ENCODE results near the gene PPM1L.

Gene PPM1L

DNA sequence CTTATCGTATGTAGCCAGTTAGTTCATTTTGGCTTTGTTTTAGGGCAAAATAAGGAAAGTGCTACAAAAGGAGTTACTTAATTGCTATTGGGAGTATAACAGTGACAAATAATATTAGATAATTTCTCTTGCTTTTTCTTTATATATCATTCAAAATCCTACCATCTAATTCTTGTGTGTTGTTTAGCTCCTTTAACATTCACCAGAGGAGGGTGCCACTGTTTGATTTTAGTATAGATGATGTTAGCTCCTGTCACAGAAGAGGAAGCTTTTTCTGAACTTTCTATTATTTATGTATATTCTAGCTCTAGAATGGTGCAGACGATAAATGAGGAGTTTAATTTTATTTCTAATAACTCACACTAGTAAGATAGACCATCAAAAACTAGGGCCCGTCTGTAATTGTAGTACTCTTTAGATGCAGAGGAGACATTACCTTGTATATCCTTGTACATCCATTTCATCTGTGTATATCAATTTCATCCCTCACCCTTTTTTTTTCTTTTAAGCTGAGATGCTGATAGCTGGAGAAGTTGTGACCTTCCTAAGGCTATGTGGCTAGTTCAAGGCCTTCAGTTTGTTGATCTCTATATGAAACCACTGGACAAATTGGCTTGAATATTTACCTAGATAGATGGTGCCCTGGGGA lies 3.0 kb downstream of the PPM1L start:
- no peak overlapping the region for H3K4me3 ChIP-seq

DNA sequence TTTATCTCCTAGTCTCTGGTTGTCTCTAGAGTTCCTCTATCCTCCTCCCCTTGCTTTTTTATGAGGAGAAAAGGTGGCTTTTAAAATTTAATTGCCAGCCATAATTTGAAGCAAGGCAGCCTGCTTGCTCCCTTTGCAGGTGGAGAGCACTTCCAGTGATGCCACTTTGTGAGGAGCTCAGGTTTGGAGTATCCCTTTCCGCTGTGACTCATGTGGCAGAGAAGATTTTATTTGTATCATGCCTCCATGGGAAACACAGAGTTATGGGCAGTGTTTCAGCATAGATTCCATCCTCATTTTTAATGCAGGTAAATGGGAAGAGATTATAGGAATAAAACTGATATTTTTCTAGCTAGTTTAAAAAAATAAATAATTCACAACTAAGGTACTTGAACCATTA lies 7.0 kb downstream of the PPM1L start:
- Histone ChIP-seq H3K4me3 (no peak overlapping the region), H3K27ac (no peak overlapping the region)

More for the DNA sequence above, 3.0 kb downstream of the PPM1L start:
- H3K27ac ChIP-seq, result no peak overlapping the region

DNA sequence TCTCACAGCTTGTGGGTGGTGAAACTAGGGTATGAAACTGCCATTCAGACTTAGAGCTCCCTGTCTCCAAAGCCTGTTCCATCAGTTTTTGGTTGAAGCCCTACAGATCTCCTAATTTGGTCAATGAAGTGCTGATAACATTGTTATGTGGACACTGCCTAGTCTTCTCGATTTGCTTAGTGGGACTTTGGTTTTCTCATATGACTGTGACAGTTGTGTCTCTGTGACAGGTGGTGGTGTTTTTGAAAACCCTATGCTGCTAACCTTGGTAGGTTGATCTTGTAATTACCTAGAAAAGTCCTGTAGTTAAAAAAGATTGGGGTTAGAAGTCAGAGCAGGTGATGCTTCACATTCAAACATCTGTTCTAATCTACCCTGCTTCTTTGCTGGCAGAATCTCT lies 9.2 kb downstream of the PPM1L start:
- H3K27ac ChIP-seq, result no peak overlapping the region
- H3K4me3 ChIP-seq, result no peak overlapping the region

DNA sequence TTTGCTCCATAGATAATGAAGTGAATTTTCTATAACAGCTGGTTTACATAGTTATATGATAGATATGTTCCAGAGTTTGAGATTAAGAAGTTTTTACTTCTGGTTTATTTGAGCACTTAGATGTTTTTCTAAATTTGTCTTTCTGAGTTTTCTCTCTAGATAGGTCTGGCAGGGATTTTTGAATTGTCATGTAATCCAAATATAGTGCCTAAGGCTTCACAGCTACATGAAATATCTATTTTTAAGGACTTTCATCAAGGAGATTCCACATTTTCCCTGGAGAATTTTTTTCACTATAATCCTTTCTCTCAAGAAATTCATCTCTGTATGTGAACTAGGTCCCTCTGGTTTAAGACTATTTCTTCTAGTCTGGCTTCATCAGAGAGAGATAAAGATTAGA lies 12.0 kb downstream of the PPM1L start:
- Histone ChIP-seq H3K27ac (no peak overlapping the region), H3K4me3 (no peak overlapping the region)

DNA sequence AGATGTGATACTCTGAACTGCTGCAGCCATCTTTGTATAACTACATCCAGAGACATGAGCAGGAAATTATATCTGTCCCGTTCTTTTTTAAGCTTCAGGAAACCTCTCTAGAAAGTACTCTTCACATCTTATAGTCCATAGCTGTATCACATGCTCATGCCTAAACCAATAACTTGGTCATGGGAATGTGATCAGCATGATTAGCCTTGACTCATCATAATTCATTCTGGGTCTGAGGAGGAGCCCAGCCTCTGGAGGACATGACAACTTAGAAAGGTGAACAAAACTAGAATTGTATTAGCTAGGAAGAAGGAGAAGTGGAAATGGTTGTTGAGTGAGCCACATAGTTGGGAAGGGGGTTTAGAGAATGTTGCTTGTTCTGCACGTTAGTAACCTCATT lies 12.9 kb downstream of the PPM1L start:
- Histone ChIP-seq H3K4me3 (no peak overlapping the region), H3K27ac (no peak overlapping the region)

DNA sequence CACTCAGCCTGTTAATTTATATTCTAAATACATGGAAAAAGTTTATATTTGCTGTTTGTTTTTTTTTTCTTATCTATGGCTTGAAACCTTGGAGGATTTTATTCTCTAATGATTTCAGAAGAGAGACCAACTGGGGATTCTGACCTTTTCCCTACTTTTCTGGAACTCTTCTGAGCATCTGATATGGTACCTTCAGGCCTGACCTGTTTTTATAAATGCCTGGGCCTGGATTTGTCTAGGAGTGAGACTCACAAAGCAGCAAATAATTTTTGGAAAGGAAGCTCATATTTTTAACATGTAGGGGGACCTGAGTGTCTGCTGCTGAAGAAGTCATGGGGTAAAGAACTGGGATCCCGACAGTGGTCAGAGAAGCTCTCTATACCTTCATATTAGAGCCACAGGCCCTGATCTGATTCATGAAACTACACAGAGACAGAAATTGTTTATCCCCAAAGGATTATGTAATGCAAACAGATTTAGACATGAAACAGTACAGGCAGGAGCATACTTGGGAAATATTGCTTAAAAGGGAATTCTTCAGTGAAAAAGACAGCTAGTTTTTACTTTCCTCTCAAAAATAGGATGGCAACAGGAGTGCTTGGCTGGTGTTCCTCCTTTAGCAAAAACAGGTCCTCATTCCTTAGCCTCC lies 15.9 kb downstream of the PPM1L start:
- Histone ChIP-seq H3K27ac (peak overlapping the region in 2 of 21 experiments; percentile 13 to 34), H3K4me3 (no peak overlapping the region)

DNA sequence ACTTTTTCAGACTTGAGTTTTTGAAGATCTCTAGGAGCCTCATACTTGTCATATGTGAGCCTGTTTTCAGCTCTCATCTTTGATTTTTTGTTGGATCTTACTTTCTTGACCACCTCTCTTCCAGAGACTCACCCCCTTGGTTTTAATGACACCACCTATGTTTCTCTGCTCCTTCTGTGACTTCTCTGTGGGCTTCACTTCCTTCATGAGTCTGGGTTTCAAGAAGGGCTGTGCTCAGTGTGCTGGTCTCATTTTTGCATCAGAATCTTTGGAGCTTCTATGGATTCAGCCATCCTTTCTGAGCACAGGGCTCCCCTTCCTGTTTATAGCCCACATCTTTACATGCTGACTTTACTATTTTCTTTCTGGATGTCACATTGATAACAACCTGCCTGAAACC lies 17.7 kb downstream of the PPM1L start:
- no peak overlapping the region for H3K27ac ChIP-seq
- no peak overlapping the region for H3K4me3 ChIP-seq

DNA sequence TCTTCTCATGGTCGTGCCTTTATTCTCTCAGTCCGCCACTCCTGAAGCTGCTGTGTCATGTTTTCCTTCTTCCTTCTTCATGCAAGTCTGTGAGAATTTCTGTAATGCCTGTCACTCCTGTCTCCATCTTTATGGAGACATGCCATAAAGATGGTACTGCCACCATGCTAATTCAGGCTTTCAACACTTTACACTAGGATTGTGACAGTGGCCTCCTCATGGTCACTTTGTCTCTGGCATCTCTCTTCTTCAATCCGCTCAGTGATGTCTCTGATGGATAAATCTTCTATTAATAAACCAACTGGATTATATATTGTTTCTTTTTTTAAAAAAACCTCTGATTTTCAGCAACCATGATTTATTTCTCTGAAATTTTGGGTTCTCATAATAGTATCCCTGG lies 18.1 kb downstream of the PPM1L start:
- Histone ChIP-seq H3K27ac (no peak overlapping the region), H3K4me3 (no peak overlapping the region)

DNA sequence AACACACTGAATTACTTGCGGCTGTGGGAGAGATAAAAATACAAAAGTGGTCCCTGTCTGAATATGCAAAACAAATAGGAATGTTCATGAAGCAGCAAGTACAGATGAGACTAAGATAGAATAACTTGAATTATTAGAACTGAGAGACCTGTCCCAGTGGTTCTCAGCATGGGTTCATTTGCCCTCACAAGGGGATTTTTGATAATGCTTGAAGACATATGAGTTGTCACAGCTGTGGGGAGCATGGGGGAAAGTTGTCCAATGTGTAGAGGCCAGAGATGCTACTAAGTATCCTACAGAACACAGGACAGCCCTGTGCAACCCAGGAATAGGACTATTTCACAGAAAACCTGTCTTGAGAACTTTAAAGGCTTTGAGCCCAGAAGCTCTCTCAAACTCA lies 22.4 kb downstream of the PPM1L start:
- H3K4me3 ChIP-seq, result no peak overlapping the region
- no peak overlapping the region for H3K27ac ChIP-seq

DNA sequence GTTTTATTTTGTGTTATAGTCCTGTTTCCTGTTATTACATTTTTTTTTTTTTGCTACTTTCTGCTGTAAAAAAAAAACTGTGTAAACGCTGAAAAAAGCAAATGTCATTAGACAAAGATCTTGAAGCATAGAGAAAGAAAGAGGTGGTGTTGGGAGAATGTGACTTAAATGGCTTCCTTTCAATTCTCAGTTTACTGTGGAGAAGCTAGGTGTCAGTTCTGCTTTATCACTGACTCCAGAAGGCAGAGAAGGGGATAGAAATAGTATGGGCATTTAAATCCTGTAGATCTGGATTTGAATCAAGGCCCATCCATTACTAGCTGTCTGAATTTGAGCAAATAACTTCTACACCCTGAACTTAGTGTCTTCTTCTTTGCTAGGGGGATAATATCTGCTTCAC lies 23.0 kb downstream of the PPM1L start:
- H3K4me3 ChIP-seq, result no peak overlapping the region
- no peak overlapping the region for H3K27ac ChIP-seq

DNA sequence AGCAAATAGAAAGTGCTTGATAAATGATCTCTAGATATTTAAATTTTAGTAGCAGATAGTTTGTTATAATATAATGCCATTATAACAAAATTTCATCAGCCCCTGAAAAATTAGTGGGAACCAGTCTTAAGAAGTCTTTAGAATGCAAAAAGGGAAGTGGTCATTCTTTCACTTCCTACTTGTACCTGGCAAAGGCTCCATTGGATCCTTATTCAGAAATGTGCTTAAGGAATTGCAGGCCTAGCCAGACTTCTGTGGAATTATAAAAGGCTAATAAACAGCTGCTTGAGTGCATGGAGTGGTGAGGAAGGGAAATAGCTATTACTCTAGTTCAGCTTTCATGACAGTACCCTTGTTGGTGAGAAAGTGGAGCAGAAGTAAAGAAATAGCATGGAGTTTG lies 24.2 kb downstream of the PPM1L start:
- Histone ChIP-seq H3K27ac (peak overlapping the region in 1 of 21 experiments; percentile 42), H3K4me3 (no peak overlapping the region)

DNA sequence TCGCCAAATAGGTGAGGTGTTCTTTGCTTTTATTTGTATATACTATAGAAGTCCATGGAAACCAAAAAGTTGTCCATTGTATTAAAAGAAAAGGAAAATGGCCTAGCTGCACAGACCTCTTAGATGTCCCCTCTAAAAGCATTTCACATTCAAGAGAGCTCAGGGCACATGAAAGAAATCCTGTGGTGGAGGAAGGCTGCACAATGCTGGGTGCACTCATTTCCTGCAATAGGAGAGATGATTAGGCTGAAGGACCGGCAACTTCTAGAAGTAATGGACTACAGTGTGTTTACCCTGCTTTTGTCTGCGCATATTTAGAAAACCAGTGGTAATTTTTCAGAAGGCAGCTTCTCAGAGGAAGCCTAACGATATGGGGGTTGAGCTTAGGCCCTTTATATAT lies 25.4 kb downstream of the PPM1L start:
- Histone ChIP-seq H3K27ac (no peak overlapping the region), H3K4me3 (no peak overlapping the region)

DNA sequence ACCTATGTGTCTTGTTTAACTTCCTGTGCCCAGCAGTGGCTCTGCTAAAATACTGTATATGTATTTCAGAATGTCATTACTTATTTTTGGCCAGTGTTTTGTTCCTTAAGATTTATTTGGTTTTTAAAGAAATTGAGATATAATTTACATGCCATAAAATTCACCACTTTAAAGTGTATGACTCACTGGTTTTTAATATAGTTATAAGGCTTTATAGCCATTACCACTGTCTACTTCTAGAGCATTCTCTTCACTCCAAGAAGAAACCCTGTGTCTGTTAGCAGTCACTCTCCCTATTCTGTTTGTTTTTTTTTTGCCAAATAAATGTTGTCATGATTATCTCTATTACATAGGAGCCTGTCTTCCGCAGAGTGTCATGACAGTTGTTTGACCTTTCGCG lies 25.8 kb downstream of the PPM1L start:
- Histone ChIP-seq H3K27ac (no peak overlapping the region), H3K4me3 (no peak overlapping the region)

DNA sequence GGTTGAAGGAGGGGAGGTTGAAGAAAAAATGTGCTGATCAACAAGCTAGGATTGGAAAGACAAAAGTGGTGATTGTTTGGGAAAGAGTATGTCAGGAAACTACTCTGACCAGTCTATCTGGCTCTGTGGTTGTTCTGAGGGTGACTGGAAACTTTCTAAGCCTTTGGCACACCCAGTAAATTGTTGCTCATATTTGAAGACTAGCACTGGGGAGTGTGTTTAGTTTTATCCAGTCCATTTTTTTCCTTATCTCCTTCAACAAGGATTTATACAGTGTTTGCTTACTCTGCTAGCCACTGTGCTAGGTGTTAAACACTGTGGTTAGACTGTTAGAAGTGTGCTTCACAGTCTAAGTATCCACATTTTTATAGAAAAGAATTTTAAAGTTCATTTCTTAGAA lies 28.8 kb downstream of the PPM1L start:
- H3K27ac ChIP-seq, result peak overlapping the region in 10 of 21 experiments; percentile 27 to 66 (median 47)
- no peak overlapping the region for H3K4me3 ChIP-seq

DNA sequence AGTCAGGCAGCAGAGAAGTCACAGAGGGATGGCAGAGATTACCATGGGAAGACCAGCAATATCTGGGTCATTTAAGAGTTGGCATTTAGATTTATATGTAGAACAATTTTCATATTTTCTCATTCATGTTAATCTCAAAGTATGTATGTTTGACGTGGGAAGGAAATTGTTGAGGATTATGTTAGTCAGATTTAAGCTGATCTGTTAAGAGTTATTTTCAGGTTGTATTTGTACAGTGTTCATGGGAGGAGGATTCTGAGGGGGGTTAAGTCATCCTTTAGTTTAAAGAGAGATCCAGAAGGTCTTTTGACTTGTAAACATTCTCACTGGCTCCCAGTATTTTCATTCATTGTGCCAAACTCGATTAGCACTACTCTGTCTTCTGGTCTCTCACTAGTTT lies 34.7 kb downstream of the PPM1L start:
- H3K27ac ChIP-seq, result no peak overlapping the region
- no peak overlapping the region for H3K4me3 ChIP-seq

DNA sequence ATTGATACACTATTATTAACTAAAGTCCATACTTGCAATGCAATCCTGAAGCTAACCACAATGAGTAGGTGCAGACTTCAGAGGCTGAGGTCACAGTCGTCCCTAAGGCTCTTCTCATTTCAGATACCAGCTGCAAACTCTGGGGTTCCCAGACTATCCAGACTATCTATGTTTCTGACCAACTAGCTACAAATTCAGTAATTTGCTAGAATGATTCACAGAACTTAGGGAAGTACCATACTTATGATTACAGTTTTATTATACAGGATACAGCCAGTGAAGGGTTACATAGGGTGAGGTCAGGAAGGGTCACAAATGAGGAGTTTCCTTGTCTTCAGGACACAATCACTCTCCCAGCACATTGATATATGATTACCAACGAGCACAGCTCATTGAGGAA lies 36.5 kb downstream of the PPM1L start:
- H3K27ac ChIP-seq, result no peak overlapping the region
- H3K4me3 ChIP-seq, result no peak overlapping the region

DNA sequence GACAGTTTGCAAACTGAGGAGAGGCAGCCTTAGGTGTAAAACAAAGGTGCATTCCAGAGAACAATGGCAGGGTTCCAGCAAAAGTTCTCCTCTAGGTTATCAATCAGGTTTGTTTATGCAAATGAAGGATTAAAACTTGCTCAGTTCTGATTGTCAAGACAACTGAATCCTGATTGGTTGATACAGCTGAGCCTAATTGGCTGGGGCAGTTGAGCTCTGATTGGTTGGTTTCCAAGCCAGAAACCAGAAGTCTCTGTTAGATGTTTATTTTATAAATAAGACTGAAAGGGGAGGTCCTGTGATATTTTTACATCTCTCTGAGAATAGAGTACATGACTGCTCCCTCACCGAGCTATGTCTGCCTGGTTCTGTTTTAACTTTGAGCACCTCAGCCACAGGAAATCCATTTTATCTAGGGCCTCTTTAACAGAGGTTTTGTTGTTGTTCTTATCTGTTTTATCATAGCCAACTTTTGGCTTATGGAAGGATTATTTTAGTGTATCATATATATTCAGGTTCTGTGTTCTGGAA lies 37.8 kb downstream of the PPM1L start:
- no peak overlapping the region for H3K4me3 ChIP-seq
- no peak overlapping the region for H3K27ac ChIP-seq

DNA sequence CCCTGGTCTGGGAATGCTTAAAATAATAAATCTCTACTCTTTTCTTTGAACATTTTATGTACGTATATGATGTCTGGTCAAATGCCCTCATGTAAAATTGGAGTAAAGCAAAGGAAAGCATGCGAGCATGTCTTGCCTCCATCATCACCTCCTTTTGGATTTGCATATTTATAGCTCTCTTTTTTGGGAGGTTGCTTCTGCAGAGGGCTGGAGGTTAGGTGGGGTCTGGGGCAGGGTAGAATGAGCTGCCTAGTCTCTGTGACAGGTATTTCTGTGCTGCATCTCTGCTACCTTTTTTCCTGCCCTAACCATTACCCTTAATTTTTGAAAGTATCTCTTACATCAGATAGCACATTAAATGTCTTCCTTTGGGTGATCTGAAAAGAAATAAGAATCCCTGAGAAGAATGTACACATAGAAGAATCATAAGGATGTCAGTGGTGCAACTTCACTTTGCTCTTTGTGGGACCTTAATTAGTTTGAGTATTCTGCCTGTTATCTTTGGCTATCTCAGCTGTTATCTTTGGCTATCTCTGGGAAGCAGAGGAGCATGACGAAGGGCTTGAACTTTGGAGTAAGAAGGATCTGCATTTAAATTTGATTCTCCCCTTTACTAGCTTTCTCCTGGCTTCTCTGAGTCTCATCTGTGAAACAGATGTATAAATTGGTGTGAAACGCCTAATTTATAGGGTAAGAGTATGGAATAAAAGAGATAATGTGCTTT lies 40.2 kb downstream of the PPM1L start:
- peak overlapping the region in 2 of 21 experiments; percentile 51 to 59 for H3K27ac ChIP-seq

DNA sequence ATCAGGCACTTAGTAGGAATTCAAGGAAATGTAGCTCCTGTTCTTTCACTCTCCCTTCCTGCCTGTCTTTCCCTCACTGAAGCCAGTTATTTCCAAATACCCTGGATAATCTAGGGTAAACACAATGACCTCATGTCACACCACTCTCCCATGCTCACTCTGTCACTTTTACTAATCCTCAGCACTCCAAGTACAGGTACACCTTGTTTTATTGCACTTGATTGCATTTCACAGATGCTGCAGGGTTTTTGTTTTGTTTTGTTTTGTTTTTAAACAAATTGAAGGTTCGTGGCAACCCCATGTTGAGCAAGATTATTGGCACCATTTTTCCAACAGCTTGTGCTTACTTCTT lies 40.8 kb downstream of the PPM1L start:
- Histone ChIP-seq H3K27ac (peak overlapping the region in 3 of 21 experiments; percentile 42 to 59 (median 51)), H3K4me3 (no peak overlapping the region)

More for the DNA sequence above, 40.2 kb downstream of the PPM1L start:
- no peak overlapping the region for H3K4me3 ChIP-seq

DNA sequence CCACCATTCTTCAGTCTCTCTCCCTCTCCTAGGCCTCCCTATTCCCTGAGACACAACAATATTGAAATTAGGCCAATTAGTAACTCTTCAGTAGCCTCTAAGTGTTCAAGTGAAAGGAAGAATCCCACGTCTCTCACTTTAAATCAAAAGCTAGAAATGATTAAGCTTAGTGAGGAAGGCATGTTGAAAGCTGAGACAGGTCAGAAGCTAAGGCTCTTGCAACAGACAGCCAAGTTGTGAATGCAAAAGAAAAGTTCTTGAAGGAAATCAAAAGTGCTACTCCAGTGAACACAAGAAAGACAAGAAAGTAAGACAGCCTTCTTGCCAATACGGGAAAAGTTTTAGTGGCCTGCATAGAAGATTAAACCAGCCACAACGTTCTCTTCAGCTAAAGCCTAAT lies 41.3 kb downstream of the PPM1L start:
- peak overlapping the region in 2 of 21 experiments; percentile 36 to 42 for H3K27ac ChIP-seq

More for the DNA sequence above, 41.3 kb downstream of the PPM1L start:
- no peak overlapping the region for H3K4me3 ChIP-seq

All from skin epidermis (tissue), 12 donors.